Measurements from ENCODE around the gene GNPTG.

Gene GNPTG

GRCh38 chr16:1351582-1352362 is at the start of gene GNPTG, which contains the start of gene TSR3:
TSS of gene GNPTG (plus strand) at chr16:1351931. CDS start at chr16:1351966, 35 bp downstream.
TSS of gene TSR3 (minus strand) at chr16:1351878. CDS start at chr16:1351804, 74 bp downstream.
- no peak for TF ChIP-seq CTCF (IDR thresholded peaks at IDR 0.05; ENCODE audit: borderline replicate concordance, control extremely low read depth, extremely low read depth, insufficient read depth, missing control alignments)
- peak; percentile 96 for DNase-seq (ENCODE audit: low spot score)
- in situ Hi-C loops (cut with MboI; ENCODE audit: low sequenced_read_pairs, unreplicated experiment): no loop called here

GRCh38 chr16:1305823-1306222 is 45.9 kb upstream of the GNPTG start:
- in situ Hi-C loops (cut with MboI; ENCODE audit: low sequenced_read_pairs, unreplicated experiment): loop anchor here (25.0 kb wide), 1 partner anchor 94 kb away; no protein-coding TSS in a partner anchor
- no peak for DNase-seq (ENCODE audit: low spot score)
- TF ChIP-seq CTCF (IDR thresholded peaks at IDR 0.05; ENCODE audit: borderline replicate concordance, control extremely low read depth, extremely low read depth, insufficient read depth, missing control alignments): no peak

- no peak for DNase-seq (ENCODE audit: low spot score)
- in situ Hi-C loops (cut with MboI; ENCODE audit: low sequenced_read_pairs, unreplicated experiment): loop anchor here (25.0 kb wide), 1 partner anchor 94 kb away; no protein-coding TSS in a partner anchor
- no peak for TF ChIP-seq CTCF (IDR thresholded peaks at IDR 0.05; ENCODE audit: borderline replicate concordance, control extremely low read depth, extremely low read depth, insufficient read depth, missing control alignments)
Observed at GRCh38 chr16:1306334-1306733, 45.4 kb upstream of the GNPTG start.

GRCh38 chr16:1308036-1308976 is 43.4 kb upstream of the GNPTG start:
- in situ Hi-C loops (cut with MboI; ENCODE audit: low sequenced_read_pairs, unreplicated experiment): loop anchor here (25.0 kb wide), 1 partner anchor 96 kb away; no protein-coding TSS in a partner anchor
- TF ChIP-seq CTCF (IDR thresholded peaks at IDR 0.05; ENCODE audit: borderline replicate concordance, control extremely low read depth, extremely low read depth, insufficient read depth, missing control alignments): no peak
- DNase-seq (ENCODE audit: low spot score): no peak

- no peak for TF ChIP-seq CTCF (IDR thresholded peaks at IDR 0.05; ENCODE audit: borderline replicate concordance, control extremely low read depth, extremely low read depth, insufficient read depth, missing control alignments)
- in situ Hi-C loops (cut with MboI; ENCODE audit: low sequenced_read_pairs, unreplicated experiment): loop anchor here (25.0 kb wide), 1 partner anchor 97 kb away; no protein-coding TSS in a partner anchor
- DNase-seq (ENCODE audit: low spot score): peak; percentile 94
Observed at GRCh38 chr16:1308977-1309885, 42.5 kb upstream of the GNPTG start, which contains the start of gene UBE2I. TSS of gene UBE2I (plus strand) at chr16:1309636. CDS start at chr16:1314031, 4,395 bp downstream.

Data from GM13976 (cell line).